ENCODE results near the gene TNFRSF12A. TPM values are rescaled to one million over a fixed set of nuclear protein-coding genes. Genes with fewer than 3 reads are reported as not detected.

Gene TNFRSF12A
- total RNA-seq, 1 experiment from 2014 or later = 171 TPM

GRCh38 chr16:3012246-3012645 lies 7.9 kb upstream of the TNFRSF12A start:
- DNase-seq = peak; percentile 83
- Histone ChIP-seq H3K36me3 (replicated peaks; ENCODE audit: control insufficient read depth, insufficient read depth, low read length) (peaks cover 5% of the 10 kb centered on the region), H3K4me3 (ENCODE audit: insufficient read depth, low read depth, low read length) (peak overlapping the region; percentile 44), H3K27me3 (ENCODE audit: control insufficient read depth, insufficient read depth, low read length) (peaks cover 12% of the 10 kb centered on the region)

- H3K27me3 ChIP-seq (ENCODE audit: control insufficient read depth, insufficient read depth, low read length) = peaks cover 12% of the 10 kb centered on the region
- DNase-seq = peak; percentile 78
- H3K4me3 ChIP-seq (ENCODE audit: insufficient read depth, low read depth, low read length) = peak within 1 kb of the TSS; percentile 44
- H3K36me3 ChIP-seq (replicated peaks; ENCODE audit: control insufficient read depth, insufficient read depth, low read length) = peaks cover 5% of the 10 kb centered on the region
Measured at GRCh38 chr16:3012828-3013420, 7.2 kb upstream of the TNFRSF12A start, which contains the start of gene CLDN9. Gene CLDN9 (plus strand): TSS chr16:3012923. CDS start chr16:3013363, 440 bp downstream.

- H3K27me3 ChIP-seq (ENCODE audit: control insufficient read depth, insufficient read depth, low read length) = peaks cover 12% of the 10 kb centered on the region
- DNase-seq = peak; percentile 77
- no peak overlapping the region for H3K4me3 ChIP-seq (ENCODE audit: insufficient read depth, low read depth, low read length)
- H3K36me3 ChIP-seq (replicated peaks; ENCODE audit: control insufficient read depth, insufficient read depth, low read length) = peaks cover 5% of the 10 kb centered on the region
Measured at GRCh38 chr16:3013491-3013951, 6.6 kb upstream of the TNFRSF12A start.

- peaks cover 12% of the 10 kb centered on the region for H3K27me3 ChIP-seq (ENCODE audit: control insufficient read depth, insufficient read depth, low read length)
- no peak overlapping the region for H3K4me3 ChIP-seq (ENCODE audit: insufficient read depth, low read depth, low read length)
- H3K36me3 ChIP-seq (replicated peaks; ENCODE audit: control insufficient read depth, insufficient read depth, low read length) = peaks cover 5% of the 10 kb centered on the region
- no peak for DNase-seq
Measured at GRCh38 chr16:3013998-3014690, 6.0 kb upstream of the TNFRSF12A start.

GRCh38 chr16:3014971-3015370 lies 5.2 kb upstream of the TNFRSF12A start:
- peaks cover 12% of the 10 kb centered on the region for H3K27me3 ChIP-seq (ENCODE audit: control insufficient read depth, insufficient read depth, low read length)
- DNase-seq = no peak
- H3K4me3 ChIP-seq (ENCODE audit: insufficient read depth, low read depth, low read length) = no peak overlapping the region
- peaks cover 5% of the 10 kb centered on the region for H3K36me3 ChIP-seq (replicated peaks; ENCODE audit: control insufficient read depth, insufficient read depth, low read length)

GRCh38 chr16:3015865-3016521 lies 4.2 kb upstream of the TNFRSF12A start:
- DNase-seq = no peak
- no peak overlapping the region for H3K4me3 ChIP-seq (ENCODE audit: insufficient read depth, low read depth, low read length)
- peaks cover 5% of the 10 kb centered on the region for H3K36me3 ChIP-seq (replicated peaks; ENCODE audit: control insufficient read depth, insufficient read depth, low read length)
- H3K27me3 ChIP-seq (ENCODE audit: control insufficient read depth, insufficient read depth, low read length) = peaks cover 12% of the 10 kb centered on the region

- Histone ChIP-seq H3K27me3 (ENCODE audit: control insufficient read depth, insufficient read depth, low read length) (peaks cover 10% of the 10 kb centered on the region), H3K4me3 (ENCODE audit: insufficient read depth, low read depth, low read length) (peak overlapping the region; percentile 87), H3K36me3 (replicated peaks; ENCODE audit: control insufficient read depth, insufficient read depth, low read length) (peaks cover 7% of the 10 kb centered on the region)
- DNase-seq = no peak
Measured at GRCh38 chr16:3017344-3017743, 2.8 kb upstream of the TNFRSF12A start.

- peaks cover 7% of the 10 kb centered on the region for H3K36me3 ChIP-seq (replicated peaks; ENCODE audit: control insufficient read depth, insufficient read depth, low read length)
- H3K4me3 ChIP-seq (ENCODE audit: insufficient read depth, low read depth, low read length) = peak within 1 kb of the TSS; percentile 87
- peak; percentile 98 for DNase-seq
- H3K27me3 ChIP-seq (ENCODE audit: control insufficient read depth, insufficient read depth, low read length) = peaks cover 6% of the 10 kb centered on the region
Measured at GRCh38 chr16:3017794-3018506, 2.2 kb upstream of the TNFRSF12A start, which contains the start of gene CLDN6. Gene CLDN6 (minus strand): TSS chr16:3018183. CDS start chr16:3016021, 2,162 bp downstream.

- H3K36me3 ChIP-seq (replicated peaks; ENCODE audit: control insufficient read depth, insufficient read depth, low read length) = peaks cover 7% of the 10 kb centered on the region
- peak overlapping the region; percentile 28 for H3K4me3 ChIP-seq (ENCODE audit: insufficient read depth, low read depth, low read length)
- DNase-seq = no peak
- H3K27me3 ChIP-seq (ENCODE audit: control insufficient read depth, insufficient read depth, low read length) = no peaks in the 10 kb centered on the region
Measured at GRCh38 chr16:3019594-3020246, 448 bp upstream of the TNFRSF12A start.

GRCh38 chr16:3020604-3021448 lies 658 bp downstream of the TNFRSF12A start:
- DNase-seq = peak; percentile 94
- peaks cover 5% of the 10 kb centered on the region; the same call in 1 of the 2 replicates for H3K36me3 ChIP-seq (replicated peaks; ENCODE audit: control insufficient read depth, insufficient read depth, low read length)
- H3K27me3 ChIP-seq (ENCODE audit: control insufficient read depth, insufficient read depth, low read length) = no peaks in the 10 kb centered on the region

GRCh38 chr16:3021449-3022207 lies 1.5 kb downstream of the TNFRSF12A start:
- peak; percentile 95 for DNase-seq
- H3K27me3 ChIP-seq (ENCODE audit: control insufficient read depth, insufficient read depth, low read length) = no peaks in the 10 kb centered on the region
- peaks cover 9% of the 10 kb centered on the region for H3K36me3 ChIP-seq (replicated peaks; ENCODE audit: control insufficient read depth, insufficient read depth, low read length)
- H3K4me3 ChIP-seq (ENCODE audit: insufficient read depth, low read depth, low read length) = peak overlapping the region; percentile 96

More at GRCh38 chr16:3020604-3021448, 658 bp downstream of the TNFRSF12A start:
- peak overlapping the region; percentile 96 for H3K4me3 ChIP-seq (ENCODE audit: insufficient read depth, low read depth, low read length)

- H3K27me3 ChIP-seq (ENCODE audit: control insufficient read depth, insufficient read depth, low read length) = no peaks in the 10 kb centered on the region
- peak overlapping the region; percentile 96 for H3K4me3 ChIP-seq (ENCODE audit: insufficient read depth, low read depth, low read length)
- peaks cover 14% of the 10 kb centered on the region for H3K36me3 ChIP-seq (replicated peaks; ENCODE audit: control insufficient read depth, insufficient read depth, low read length)
- peak; percentile 89 for DNase-seq
Measured at GRCh38 chr16:3022208-3022683, 2.1 kb downstream of the TNFRSF12A start.

Data from H7 (cell line).